Activated gamma-delta T cell (primary cell): ENCODE data around the gene ELOVL2.

ENCODE experiments used
- DNase-seq: peaks from one replicate; lab custom pipeline; 2025; lab: John Stamatoyannopoulos, UW

Gene ELOVL2

GRCh38 chr6:10981409-10981808, 62.7 kb downstream of the ELOVL2 start:
- DNase-seq: no peak

GRCh38 chr6:10979603-10980002, 64.5 kb downstream of the ELOVL2 start:
- DNase-seq: no peak

DNA sequence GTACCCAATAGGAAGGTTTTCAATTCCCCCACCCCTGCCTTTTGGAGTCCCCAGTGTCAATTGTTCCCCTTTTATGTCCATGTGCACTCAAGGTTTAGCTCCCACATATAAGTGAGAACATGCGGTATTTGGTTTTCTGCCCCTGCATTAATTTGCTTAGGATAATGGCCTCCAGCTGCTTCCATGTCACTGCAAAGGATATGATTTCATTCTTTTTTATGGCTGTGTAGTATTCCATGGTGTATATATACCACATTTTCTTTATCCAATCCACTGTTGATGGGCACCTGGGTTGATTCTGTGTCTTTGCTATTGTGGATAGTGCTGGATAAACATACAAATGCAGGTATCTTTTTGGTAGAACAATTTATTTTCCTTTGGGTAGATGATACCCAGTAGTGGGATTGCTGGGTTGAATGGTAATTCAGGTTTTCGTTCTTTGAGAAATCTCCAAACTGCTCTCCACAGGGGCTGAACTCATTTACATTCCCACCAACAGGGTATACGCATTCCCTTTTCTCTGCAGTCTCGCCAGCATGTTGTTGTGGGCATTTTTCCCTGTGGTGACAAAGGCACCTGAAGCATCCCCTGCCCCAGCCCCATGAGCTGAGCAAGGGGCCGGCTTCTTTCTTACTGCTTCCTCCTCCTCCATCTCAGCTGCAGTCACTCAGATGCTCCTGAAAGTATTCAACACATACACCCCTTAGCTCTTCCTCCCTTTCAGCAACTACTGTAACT, 66.7 kb downstream of the ELOVL2 start:
- DNase-seq: no peak

DNA sequence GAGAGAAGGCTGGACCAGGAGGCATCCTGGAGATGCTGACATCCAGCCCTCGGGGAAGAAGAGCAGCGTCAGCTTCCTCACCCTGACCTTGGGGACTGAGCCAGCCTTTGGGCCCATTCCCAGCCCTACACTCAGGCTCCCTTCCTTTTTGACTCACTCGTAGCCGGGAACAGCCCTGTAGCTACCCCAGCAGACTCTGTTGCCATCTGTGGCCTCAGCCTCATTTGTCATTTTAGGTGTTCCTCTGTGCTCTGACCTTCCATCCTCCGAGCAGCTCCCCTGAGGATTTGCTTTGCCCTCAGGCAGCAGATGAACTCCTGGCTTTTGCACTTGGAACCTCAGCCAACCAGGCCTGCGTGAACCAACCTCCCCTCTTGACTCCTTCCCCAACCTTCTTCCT, 67.5 kb downstream of the ELOVL2 start:
- DNase-seq: no peak

- DNase-seq: no peak
These were observed 71.9 kb downstream of the ELOVL2 start for GRCh38 chr6:10972196-10972595.

DNA sequence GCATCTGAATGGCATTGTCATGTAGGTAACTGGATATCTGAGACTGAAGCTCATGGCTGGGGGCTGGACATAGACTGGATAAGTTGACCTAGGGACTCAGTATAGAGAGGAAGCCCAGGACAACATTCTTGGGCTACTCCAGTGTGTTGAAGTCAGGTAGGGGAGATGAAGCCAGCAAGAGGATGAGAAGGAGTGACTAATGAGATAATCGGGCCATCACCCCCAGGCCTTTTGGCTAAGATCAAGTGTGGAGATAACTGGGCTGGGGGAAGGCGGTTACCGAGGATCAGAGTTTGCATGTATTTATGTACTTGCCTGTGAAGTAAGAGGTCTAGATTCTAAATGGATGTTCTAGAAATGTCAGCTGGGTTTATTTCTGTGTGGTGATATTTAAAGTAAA, 73.4 kb downstream of the ELOVL2 start:
- no peak for DNase-seq

DNA sequence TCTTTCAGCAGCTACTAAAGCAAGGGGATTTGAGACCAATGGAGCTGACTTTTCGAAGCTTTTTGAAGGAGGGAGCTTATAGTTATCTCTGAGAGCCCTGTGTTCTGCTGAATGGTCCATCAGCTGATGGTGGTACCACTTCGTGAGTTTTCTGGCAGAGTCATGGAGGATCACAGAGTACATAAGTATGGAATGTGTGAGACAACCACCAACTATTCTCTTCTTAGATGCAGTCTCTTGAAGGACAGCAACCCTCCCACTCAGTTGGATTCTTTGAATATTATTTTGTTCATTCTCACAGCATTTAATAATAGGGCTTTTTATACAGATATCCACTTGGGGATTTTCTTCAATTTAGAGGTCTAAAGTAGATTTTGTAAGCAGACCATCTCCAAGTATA, 75.3 kb downstream of the ELOVL2 start:
- DNase-seq: no peak

GRCh38 chr6:10964684-10965083, 79.4 kb downstream of the ELOVL2 start:
- no peak for DNase-seq

- DNase-seq: no peak
These were observed 81.0 kb downstream of the ELOVL2 start for GRCh38 chr6:10963113-10963512.

DNA sequence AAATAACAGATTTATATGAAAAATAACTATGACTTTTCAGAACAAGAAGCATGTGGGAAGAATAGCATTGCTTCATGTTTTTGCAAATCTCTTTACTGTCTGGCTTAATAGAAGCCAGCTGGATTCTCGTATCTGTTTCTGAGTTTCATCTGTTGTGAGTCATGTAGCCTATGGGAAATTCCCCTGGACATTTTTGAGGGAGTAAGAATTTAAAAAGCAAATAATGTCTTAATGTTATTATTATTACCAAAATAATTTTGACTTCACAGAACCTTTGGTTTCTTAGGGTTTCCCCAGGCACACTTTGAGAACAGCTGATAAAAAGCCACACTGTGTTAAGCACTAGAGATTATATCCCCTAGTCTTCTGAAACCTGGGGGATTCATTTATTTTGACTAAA, 81.4 kb downstream of the ELOVL2 start:
- no peak for DNase-seq

- no peak for DNase-seq
These were observed 82.3 kb downstream of the ELOVL2 start for GRCh38 chr6:10961837-10962236.

DNA sequence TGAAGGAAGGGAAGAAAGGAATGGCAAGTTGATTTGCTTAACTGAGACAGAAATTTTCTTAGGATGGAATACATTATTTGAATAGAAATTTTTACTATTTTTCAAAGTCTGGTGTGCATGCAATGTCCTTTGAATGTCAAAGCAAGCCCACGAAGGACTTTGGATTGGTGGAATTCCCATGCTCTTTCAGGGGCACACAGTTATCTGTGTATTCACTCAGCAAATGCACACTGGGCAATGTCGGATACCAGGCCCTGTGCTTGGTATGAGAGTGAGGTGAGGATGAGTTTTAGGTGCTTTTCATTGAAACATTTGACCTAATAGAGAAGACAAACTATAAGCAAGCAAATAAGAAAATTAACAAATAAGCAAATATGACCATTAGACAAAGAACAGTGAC, 83.9 kb downstream of the ELOVL2 start:
- DNase-seq: no peak

DNA sequence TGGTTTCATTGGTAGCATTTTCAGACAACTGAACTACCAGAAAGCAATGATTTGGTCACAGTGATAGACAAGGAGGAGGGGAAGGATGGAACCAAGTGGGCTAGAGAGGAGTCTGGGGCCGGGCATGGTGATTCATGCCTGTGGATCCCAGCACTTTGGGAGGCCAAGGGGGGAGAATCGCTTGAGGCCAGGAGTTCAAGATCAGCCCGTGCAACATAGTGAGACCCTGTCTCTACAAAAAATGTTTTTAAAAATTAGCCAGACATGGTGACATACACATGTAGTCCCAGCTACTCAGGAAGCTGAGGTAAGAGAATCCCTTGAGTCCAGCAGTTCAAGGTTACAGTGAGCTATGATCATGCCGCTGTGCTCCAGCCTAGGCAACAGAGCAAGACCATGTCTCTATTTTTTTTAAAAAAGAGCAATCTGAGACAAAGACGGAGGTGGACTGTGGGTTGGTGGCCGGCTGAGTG, 86.7 kb downstream of the ELOVL2 start:
- no peak for DNase-seq

GRCh38 chr6:10956776-10957175, 87.3 kb downstream of the ELOVL2 start:
- no peak for DNase-seq

GRCh38 chr6:10954590-10955010, 89.5 kb downstream of the ELOVL2 start:
- peak; percentile 18 for DNase-seq

GRCh38 chr6:10951675-10952282, 92.3 kb downstream of the ELOVL2 start:
- no peak for DNase-seq

GRCh38 chr6:10949579-10950490, 94.3 kb downstream of the ELOVL2 start:
- DNase-seq: no peak

GRCh38 chr6:10947966-10948365, 96.1 kb downstream of the ELOVL2 start:
- no peak for DNase-seq

- no peak for DNase-seq
These were observed 98.3 kb downstream of the ELOVL2 start for GRCh38 chr6:10945845-10946244.

- DNase-seq: no peak
These were observed 104.3 kb downstream of the ELOVL2 start for GRCh38 chr6:10939840-10940239.

- no peak for DNase-seq
These were observed 111.0 kb downstream of the ELOVL2 start for GRCh38 chr6:10933126-10933525.
